Central memory CD8-positive, alpha-beta T cell (primary cell): Measurements from ENCODE around the gene PCSK1.

ENCODE experiments used
- ATAC-seq: fragments of 150-1000 bp; cut with Tn5 transposase; replicated peaks from 2 replicates; pipeline ENCODE4 v1.10.0; 2022; ENCODE audit warnings: mild to moderate bottlenecking, moderate FRiP score, moderate number of reproducible peaks; ENCODE audit not compliant: poor library complexity, severe bottlenecking; ENCODE audit errors: extremely low read depth
- DNase-seq, 2 donors: peaks; one replicate each; pipeline ENCODE4 v3.0.0; 2021; ENCODE audit warnings: low spot score in 2 of 2
- H3K27ac Mint-ChIP-seq: one replicate; pipeline ENCODE4 v1.8.0; 2022; ENCODE audit warnings: low read depth, mild to moderate bottlenecking, moderate library complexity, mixed read lengths
- H3K27me3 Mint-ChIP-seq: one replicate; pipeline ENCODE4 v1.8.0; 2022; ENCODE audit warnings: mixed read lengths
- H3K36me3 Mint-ChIP-seq: one replicate; pipeline ENCODE4 v1.8.0; 2022; ENCODE audit warnings: mild to moderate bottlenecking, moderate library complexity, mixed read lengths; ENCODE audit not compliant: insufficient read depth
- H3K4me1 Mint-ChIP-seq: one replicate; pipeline ENCODE4 v1.8.0; 2022; ENCODE audit warnings: mixed read lengths
- H3K4me3 Mint-ChIP-seq: one replicate; pipeline ENCODE4 v1.8.0; 2022; ENCODE audit warnings: mild to moderate bottlenecking, moderate library complexity, mixed read lengths
- H3K9me3 Mint-ChIP-seq: one replicate; pipeline ENCODE4 v1.8.0; 2022; ENCODE audit warnings: mixed read lengths

Gene PCSK1

DNA sequence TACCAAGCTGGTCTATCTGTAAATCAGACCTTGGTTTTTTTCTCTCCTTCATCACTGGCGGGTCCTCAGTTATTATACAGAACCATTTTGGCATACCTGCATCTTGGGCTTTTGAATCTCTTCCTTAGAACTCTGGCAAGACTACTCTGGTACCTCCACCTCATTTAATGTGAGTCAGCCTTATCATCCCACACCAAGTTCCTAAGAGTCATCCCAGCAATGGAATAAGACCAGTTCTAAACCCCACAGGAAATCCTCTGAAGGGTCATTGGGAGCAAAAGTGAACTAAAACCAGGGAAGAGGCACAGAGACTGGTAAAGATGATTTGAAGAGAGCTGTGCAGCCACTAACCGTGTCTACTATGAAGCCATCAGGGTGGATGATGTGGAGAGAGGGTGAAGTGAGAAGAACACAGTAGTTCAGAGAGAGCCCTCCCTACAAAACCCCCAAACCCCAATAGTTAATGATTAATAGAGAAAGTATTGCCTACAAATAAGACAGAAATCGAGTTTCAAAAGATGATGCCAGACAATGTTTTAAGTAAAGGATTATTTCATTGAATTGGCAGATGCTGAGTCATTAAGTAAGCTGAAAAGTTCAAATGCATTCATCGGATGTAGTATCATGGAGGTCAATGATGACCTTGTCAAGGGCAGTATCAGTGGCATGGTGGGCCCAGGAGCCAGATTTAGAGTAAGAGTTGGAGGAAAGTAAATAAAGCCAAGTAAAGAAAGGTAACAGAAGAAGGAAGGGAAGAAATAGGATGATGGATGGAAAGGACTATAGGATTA, 85.4 kb downstream of the PCSK1 start:
- Mint-ChIP-seq H3K27me3 (peaks cover 3% of the 10 kb centered on the region), H3K4me3 (no peak overlapping the region), H3K4me1 (peaks cover 4% of the 10 kb centered on the region), H3K27ac (no peak overlapping the region), H3K9me3 (no peaks in the 10 kb centered on the region), H3K36me3 (no peaks in the 10 kb centered on the region)
- DNase-seq (no peak), ATAC-seq (no peak)

- H3K27ac Mint-ChIP-seq: no peak overlapping the region
- peaks cover 4% of the 10 kb centered on the region for H3K4me1 Mint-ChIP-seq
- no peak overlapping the region for H3K4me3 Mint-ChIP-seq
- H3K27me3 Mint-ChIP-seq: peaks cover 15% of the 10 kb centered on the region
- peak; percentile 87 for ATAC-seq
- H3K9me3 Mint-ChIP-seq: no peaks in the 10 kb centered on the region
- peak in 1 of 2 donors; percentile 17 for DNase-seq
- no peaks in the 10 kb centered on the region for H3K36me3 Mint-ChIP-seq
Observed at GRCh38 chr5:96344678-96345577, 88.1 kb downstream of the PCSK1 start.

DNA sequence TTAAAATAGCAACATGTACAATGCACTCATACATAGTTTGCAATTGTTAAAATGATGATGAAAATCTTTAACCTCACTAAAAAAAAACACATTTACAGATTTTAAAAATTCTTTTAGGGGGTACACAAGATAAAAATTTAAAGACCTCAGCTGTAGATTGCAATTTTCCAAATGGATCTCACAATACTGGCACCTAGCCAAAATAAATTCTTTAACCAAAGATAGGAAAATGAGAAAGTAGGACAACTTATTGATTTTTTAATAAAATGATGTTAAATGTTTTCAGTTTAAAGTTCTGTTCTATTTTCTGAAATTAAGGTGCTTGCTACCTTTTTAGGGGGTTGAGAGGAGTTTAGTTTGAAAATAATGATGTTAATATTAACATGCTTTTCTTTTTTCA, 90.0 kb downstream of the PCSK1 start:
- Mint-ChIP-seq H3K9me3 (no peaks in the 10 kb centered on the region), H3K27ac (no peak overlapping the region), H3K36me3 (no peaks in the 10 kb centered on the region), H3K27me3 (peaks cover 15% of the 10 kb centered on the region), H3K4me1 (peaks cover 4% of the 10 kb centered on the region), H3K4me3 (no peak overlapping the region)
- ATAC-seq (no peak), DNase-seq (no peak)

DNA sequence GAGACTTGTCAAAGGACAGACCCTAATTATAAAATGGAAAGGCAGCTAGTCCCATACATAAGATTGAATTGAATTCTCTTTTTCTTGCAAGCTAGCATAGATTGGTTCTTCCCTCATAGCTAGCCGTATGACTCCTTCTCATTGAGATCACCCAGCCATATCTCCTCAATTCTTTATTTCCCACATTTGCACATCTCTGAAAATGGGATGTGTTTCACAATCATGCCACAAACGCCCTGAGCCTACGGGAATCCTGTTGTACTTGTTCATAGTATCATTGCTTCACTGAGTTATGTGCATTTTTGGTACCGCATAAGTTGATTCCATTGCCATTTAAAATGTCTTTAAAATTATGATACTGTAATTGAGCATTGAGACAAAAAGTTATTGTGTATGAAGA, 90.5 kb downstream of the PCSK1 start:
- H3K27me3 Mint-ChIP-seq: peaks cover 15% of the 10 kb centered on the region
- ATAC-seq (no peak), DNase-seq (no peak)
- no peak overlapping the region for H3K27ac Mint-ChIP-seq
- H3K4me3 Mint-ChIP-seq: no peak overlapping the region
- H3K4me1 Mint-ChIP-seq: peaks cover 4% of the 10 kb centered on the region
- no peaks in the 10 kb centered on the region for H3K9me3 Mint-ChIP-seq
- H3K36me3 Mint-ChIP-seq: no peaks in the 10 kb centered on the region
